Stimulated activated CD8-positive, alpha-beta memory T cell treated with anti-CD3 and anti-CD28 coated beads, Interleukin-4, amount 100 ng/mL, for 4 hours (primary cell): ENCODE results near the gene RSPH1.

Experiments used
- DNase-seq, 2 donors: peaks; one replicate each; pipeline ENCODE4 v3.0.0-alpha.2; 2020; ENCODE audit warnings: low read depth in 2 of 2, low spot score in 1 of 2

The RSPH1 gene

GRCh38 chr21:42451941-42452340 is 44.1 kb downstream of the RSPH1 start:
- no peak for DNase-seq

- no peak for DNase-seq
Measured at GRCh38 chr21:42448686-42449085, 47.3 kb downstream of the RSPH1 start.

GRCh38 chr21:42447732-42448131 is 48.3 kb downstream of the RSPH1 start:
- no peak for DNase-seq

- DNase-seq: no peak
Measured at GRCh38 chr21:42447182-42447581, 48.8 kb downstream of the RSPH1 start.

GRCh38 chr21:42446531-42446930 is 49.5 kb downstream of the RSPH1 start:
- no peak for DNase-seq

- no peak for DNase-seq
Measured at GRCh38 chr21:42445311-42445710, 50.7 kb downstream of the RSPH1 start.

- DNase-seq: no peak
Measured at GRCh38 chr21:42444745-42445059, 51.3 kb downstream of the RSPH1 start.

- DNase-seq: no peak
Measured at GRCh38 chr21:42443876-42444744, 51.9 kb downstream of the RSPH1 start.

- DNase-seq: no peak
Measured at GRCh38 chr21:42443181-42443785, 52.7 kb downstream of the RSPH1 start.

- no peak for DNase-seq
Measured at GRCh38 chr21:42441963-42442362, 54.1 kb downstream of the RSPH1 start.

- DNase-seq: no peak
Measured at GRCh38 chr21:42440187-42440792, 55.7 kb downstream of the RSPH1 start.

- peak in 1 of 2 donors; percentile 50 for DNase-seq
Measured at GRCh38 chr21:42439284-42440186, 56.5 kb downstream of the RSPH1 start.

GRCh38 chr21:42438316-42439205 is 57.5 kb downstream of the RSPH1 start:
- no peak for DNase-seq

- DNase-seq: no peak
Measured at GRCh38 chr21:42437786-42438185, 58.2 kb downstream of the RSPH1 start.

GRCh38 chr21:42436914-42437313 is 59.1 kb downstream of the RSPH1 start:
- no peak for DNase-seq

- DNase-seq: no peak
Measured at GRCh38 chr21:42435833-42436232, 60.2 kb downstream of the RSPH1 start.

- DNase-seq: no peak
Measured at GRCh38 chr21:42435401-42435800, 60.6 kb downstream of the RSPH1 start.

GRCh38 chr21:42434884-42435283 is 61.1 kb downstream of the RSPH1 start:
- no peak for DNase-seq

GRCh38 chr21:42433946-42434551 is 62.0 kb downstream of the RSPH1 start:
- DNase-seq: no peak

GRCh38 chr21:42432695-42433094 is 63.3 kb downstream of the RSPH1 start:
- DNase-seq: no peak
